Gastrocnemius medialis (tissue), 4 donors: ENCODE data around the gene ITLN2.

ENCODE experiments used
- POLR2A ChIP-seq, 2 donors: fragments of 450-650 bp; IDR thresholded peaks; one replicate each; pipeline ENCODE4 v1.6.1; 2017; ENCODE audit warnings: antibody characterized with exemption in 2 of 2, mild to moderate bottlenecking in 2 of 2, moderate library complexity in 2 of 2
- TF ChIP-seq, protein P1 (sequence below), 5 experiments: fragments of 450-650 bp in 3 of 5; fragments of 200-600 bp in 2 of 5; sonication (generic) in 2 of 5; IDR thresholded peaks in 4 of 5; conservative IDR thresholded peaks in 1 of 5; 1 replicate in 4 of 5; 2 replicates in 1 of 5; pipeline ENCODE4 v1.5.1; 2016 to 2019; ENCODE audit warnings: antibody characterized with exemption in 5 of 5, mild to moderate bottlenecking in 3 of 5, moderate library complexity in 3 of 5

DNA sequence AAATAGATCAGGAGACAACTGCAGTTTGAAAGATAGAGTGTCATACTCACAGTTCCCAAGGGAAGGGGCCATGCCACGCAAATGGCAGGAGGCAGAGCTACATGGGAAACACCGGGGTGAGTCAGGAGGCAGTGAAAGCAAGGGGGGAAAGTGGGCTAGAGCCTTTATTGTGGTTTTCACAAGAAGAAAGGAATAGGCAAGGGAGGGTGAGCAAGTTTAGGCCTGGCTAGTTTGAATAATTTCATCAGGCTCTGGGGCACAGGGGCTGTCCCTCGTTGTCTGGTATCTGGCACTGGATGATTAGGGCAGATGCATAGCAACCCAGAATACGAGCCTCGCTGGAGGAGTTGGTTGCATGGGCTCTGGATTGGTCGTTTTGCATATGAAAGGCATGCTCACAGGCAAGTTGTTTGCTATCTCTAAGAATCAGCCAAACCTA lies 17.0 kb upstream of the ITLN2 start:
- TF ChIP-seq, protein P1, sequence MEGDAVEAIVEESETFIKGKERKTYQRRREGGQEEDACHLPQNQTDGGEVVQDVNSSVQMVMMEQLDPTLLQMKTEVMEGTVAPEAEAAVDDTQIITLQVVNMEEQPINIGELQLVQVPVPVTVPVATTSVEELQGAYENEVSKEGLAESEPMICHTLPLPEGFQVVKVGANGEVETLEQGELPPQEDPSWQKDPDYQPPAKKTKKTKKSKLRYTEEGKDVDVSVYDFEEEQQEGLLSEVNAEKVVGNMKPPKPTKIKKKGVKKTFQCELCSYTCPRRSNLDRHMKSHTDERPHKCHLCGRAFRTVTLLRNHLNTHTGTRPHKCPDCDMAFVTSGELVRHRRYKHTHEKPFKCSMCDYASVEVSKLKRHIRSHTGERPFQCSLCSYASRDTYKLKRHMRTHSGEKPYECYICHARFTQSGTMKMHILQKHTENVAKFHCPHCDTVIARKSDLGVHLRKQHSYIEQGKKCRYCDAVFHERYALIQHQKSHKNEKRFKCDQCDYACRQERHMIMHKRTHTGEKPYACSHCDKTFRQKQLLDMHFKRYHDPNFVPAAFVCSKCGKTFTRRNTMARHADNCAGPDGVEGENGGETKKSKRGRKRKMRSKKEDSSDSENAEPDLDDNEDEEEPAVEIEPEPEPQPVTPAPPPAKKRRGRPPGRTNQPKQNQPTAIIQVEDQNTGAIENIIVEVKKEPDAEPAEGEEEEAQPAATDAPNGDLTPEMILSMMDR (IDR thresholded peaks at IDR 0.05 in 4 of 5, conservative IDR thresholded peaks at IDR 0.05 in 1 of 5): no peak
- no peak for TF ChIP-seq POLR2A (IDR thresholded peaks at IDR 0.05)
